Measurements from ENCODE around the gene CD22.

- TF ChIP-seq CTCF (IDR thresholded peaks at IDR 0.05; ENCODE audit: low read depth, low read length): no peak
- TF ChIP-seq EZH2phosphoT487 (IDR thresholded peaks at IDR 0.05; ENCODE audit: low read depth): no peak
Observed at GRCh38 chr19:35365303-35365702, 36.3 kb downstream of the CD22 start.
